Stimulated activated CD4-positive, alpha-beta T cell treated with anti-CD3 and anti-CD28 coated beads, Interleukin-4, amount 100 ng/mL, for 24 hours (primary cell): ENCODE measurements around the gene NUDT1.

Source experiments
- DNase-seq: peaks from one replicate; pipeline ENCODE4 v3.0.0-alpha.2; 2020

The NUDT1 gene

DNA sequence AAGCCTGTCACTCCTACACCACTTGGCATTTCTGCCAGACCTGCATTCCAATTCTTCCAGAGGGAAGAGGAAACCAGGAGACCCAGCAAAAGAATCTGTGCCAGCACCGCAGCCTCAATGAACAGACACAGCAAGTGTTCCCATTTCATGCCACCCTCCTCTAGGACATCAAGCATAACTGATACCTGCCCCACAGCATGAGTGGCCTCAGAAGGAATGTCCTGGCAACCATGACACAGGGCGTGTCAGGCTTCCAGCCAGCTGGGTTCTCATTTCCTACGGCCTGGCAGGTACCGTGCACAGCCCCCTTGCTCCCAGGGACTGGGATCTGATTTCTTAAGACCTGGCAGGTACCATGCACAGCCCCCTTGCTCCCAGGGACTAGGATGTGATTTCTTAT, 17.1 kb upstream of the NUDT1 start:
- no peak for DNase-seq

DNA sequence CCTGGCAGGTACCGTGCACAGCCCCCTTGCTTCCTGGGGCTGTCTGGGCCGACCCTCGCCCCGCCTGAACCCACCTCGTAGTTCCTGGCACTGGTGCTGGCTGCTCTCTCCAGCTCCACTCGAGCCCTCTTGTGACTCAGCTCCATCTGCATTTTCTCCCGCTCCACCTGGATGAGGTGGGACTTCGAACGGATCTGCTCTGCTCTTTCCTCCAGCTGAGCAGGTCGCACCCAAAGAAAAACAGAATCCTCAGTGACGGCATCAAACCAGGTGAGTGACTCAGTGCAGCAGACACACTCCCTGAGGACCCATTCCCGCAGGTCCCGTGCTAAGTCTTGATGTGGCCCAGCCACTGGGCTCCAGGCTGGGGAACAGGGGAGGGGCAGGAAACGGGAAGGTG, 16.7 kb upstream of the NUDT1 start:
- DNase-seq: no peak

DNA sequence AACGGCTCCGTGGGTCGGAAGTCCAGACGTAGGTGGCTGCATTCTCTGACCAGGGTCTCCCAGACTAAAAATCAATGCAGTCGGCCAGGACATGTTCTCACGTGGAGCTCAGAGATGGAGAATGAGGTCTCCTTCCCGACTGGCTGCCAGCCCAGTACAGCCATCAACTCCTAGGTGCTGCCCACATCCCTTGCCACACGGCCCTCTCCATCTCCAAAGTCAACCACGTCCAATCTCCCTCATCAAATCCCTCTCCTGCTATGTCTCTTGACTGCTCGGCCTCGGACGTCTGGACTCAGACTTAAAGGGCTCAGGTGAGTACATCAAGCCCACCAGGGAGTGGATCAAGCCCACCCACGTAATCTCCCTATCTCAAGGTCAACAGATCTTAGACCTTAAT, 16.2 kb upstream of the NUDT1 start:
- DNase-seq: no peak

DNA sequence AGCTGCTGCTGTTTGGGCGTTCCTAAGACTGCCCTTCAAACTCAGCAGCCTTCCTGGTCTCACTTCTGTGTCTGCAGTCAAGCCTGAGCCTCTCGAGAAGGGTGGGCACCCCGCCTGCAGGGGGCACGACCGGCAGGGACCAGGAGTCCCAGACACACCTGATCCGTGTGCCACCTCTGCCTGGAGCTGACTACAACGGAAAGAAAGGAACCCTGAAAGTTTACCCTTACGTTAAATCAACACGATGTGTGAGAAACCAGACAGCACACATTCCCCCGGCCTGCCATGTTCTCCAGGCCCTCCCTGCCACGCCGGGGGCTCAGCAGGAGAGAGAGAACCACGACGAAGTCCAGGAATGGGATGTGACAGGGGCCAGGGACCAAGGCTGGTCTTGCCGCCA, 14.3 kb upstream of the NUDT1 start:
- no peak for DNase-seq

DNA sequence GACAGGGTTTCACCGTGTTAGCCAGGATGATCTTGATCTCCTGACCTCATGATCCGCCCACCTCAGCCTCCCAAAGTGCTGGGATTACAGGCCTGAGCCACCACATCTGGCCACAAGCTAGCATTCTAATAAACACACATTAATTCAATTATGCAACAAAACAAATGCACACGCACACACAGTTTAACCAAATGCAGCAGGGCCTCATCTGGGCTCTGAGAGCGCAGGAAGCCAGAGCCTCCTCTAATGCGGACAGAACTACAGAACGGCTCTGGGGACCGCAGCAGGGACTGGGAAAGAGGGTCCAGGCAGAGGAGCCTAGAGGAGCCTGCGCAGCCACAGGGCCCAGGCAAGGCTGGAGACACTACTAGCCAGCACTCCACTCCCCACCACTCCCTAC, 13.1 kb upstream of the NUDT1 start:
- no peak for DNase-seq

DNA sequence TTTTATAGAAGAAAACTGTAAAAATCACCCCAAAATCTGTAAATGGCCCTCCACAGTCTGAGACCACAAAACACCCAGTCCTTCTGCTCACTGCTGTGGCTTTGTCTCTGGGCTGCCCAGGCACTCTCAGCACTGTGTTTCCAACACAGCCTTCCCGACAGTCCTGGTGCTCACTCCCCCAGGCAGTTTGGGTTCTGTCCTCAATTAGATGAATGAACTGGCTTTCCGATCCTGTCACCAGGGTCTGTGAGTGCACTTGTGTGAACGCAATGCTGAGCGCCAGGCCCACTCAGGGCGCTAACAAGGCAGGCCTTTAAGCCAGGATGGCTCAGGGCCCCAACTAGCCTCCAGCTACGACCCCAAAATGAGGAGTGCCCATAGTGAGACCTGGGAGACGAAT, 12.6 kb upstream of the NUDT1 start:
- DNase-seq: no peak

DNA sequence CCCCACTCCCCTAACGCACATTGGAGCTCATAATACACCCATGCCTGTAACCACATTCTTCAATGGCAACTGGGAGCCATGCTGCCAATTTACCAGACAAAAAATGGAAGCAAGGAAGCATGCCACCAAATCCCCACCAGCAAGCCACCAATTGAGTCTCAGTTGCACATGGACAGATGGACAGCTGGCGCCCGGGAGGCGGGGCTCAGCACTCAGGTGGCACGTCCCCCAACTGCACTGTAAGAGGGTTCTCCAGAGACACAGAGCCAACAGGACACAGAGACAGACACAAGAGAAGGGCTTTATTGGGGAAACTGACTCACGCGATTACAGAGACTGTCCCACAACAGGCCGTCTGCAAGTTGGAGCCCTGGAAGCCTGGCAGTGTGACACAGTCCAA, 11.8 kb upstream of the NUDT1 start:
- DNase-seq: no peak

DNA sequence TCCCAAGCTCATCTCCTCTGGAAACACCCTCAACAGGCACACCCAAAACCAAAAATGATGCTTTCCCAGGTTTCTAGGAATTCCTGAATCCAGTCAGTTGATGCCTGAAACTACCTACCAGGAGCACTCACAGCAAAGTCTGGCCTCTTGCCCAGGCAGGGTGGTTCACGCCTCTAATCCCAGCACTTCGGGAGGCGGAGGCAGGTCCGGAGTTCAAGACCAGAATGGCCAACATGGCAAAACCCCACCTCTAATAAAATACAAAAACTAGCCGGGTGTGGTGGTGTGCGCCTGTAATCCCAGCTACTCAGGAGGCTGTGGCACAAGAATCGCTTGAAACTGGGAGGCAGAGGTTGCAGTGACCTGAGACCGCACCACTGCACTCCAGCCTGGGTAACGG, 11.1 kb upstream of the NUDT1 start:
- no peak for DNase-seq

DNA sequence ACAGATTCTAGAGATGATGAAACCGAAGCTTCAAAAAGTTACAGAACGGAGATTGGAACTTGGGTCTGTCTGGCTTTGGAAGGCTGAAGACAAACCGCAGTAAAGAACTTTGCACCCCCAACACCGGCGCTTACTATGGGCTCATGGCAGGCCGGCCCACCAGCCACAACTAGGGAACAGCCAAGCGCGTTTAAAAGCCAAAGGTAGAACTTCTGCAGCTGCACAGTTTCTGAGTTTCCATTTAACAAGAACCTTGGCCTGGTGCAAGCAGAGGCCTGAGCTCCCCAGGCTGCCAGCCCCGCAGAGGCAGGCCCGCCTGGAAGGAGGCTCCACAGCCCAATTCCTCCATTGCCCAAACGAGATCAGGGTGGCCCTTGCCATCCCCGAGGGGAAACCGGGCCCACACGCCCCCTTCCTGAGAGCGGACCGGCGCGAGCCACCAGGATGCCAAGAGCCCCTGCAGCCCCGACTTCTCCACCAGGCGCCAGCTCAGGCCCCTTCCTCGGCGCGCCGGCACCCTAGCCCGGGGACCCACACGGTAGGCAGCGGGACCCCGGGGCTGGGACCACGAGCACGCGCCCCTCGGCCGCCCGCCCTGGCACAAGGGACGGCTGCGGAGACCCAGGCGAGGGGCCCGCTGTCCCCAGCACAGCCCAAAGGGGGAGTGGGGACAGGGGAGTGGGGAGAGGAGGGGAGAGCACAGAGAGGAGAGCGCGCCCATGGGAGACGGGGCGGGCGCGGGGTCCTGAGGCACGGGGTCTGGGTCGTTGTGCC, 9.8 kb upstream of the NUDT1 start:
- DNase-seq: peak; percentile 15

DNA sequence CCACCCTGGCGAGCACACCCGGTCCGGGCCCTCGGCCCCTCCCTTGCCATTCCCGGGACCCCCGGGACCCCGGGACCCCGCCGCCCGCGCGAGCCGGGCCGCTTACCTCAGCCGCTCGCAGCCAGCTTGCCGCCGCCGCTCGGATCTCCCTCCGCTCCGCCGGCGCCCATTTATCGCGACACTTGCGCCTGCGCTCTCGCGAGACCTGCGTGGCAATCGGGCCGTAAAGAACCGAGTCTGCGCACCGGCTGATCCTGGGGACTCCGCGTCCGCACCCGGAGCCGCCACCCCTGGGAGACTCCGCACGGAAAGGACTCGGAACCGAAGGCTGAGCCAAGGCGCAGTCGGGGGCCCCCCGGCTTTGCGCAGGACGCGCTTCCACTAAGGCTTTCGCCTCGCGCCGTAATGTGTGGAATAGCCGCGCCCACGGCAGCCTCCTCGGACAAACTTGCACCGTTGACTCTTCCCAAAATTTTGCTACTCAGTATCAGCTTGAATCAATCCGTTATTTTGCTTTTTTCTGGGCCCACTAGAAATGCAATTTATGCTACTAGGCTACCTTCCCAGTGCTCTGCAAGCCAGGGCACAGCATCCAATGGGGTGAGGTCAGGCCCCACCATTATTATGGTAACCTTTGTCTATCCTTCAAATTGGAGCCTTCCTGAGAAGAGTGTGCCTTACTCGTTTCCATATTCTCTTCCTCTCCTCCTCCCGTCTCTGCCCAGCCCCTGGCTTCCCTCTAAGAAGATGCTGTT, 9.1 kb upstream of the NUDT1 start, which contains the start of gene MAD1L1:
Gene MAD1L1, minus strand, starts transcription at position 180 of the 755 bp plus-strand sequence. CDS start 2,812 bp downstream, outside the sequence.
- DNase-seq: peak; percentile 88

DNA sequence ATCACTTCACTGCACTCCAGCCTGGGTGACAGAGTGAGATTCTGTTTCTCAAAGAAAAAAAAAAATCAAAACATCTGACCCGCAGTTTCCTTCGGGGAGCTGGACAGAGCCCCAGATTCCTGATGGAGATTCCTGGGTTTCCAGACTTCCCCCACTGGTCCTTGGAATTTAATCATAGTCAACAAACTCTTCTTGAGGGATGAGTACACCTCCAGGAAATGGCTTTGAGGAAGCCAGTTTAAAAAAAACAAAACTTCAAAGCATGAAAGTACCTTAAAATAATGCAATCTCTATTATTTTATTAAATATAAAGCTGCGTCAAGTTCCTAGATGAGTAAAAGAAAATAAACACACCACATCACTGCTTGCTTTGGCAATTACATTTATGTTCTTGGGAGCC, 8.1 kb upstream of the NUDT1 start:
- no peak for DNase-seq

DNA sequence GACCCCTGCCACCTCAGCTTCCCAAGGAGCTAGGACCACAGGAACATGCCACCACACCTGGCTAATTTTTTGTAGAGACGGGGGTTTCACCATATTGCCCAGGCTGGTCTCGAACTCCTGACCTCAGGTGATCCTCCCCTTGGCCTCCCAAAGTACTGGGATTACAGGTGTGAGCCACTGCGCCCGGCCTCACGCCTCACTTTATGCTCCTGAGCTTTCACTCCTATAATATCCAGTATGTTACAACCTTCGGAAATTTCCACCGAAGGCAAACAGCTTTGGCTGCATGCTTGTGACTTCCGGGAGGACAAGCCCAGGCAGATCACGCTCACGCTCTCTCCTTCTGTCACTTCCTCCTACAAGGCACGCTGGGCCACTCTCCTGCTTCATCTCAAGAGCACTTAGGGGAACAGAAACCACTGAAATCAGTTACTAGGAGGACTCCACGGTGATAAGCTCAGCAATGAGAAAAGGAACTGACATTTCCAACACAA, 4.9 kb upstream of the NUDT1 start:
- no peak for DNase-seq

DNA sequence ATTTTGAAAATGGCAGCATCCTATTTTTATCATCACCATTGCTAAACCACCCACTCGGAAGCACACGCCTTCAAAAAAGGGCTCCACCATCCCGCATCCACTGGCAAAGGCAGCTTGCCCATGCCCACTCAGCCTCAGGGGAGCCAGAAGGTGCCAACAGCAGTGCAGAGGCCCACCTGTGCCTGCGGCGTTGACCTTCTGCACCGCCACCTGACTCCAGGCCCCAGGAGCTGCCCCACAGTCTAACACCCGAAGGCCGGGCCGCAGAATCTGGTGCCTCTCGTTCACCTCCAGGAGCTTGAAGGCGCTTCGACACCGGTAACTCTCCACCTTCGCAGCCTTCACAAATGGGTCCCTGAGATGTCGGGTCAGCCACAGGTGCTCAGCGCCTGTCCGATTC, 2.8 kb upstream of the NUDT1 start:
- DNase-seq: no peak

DNA sequence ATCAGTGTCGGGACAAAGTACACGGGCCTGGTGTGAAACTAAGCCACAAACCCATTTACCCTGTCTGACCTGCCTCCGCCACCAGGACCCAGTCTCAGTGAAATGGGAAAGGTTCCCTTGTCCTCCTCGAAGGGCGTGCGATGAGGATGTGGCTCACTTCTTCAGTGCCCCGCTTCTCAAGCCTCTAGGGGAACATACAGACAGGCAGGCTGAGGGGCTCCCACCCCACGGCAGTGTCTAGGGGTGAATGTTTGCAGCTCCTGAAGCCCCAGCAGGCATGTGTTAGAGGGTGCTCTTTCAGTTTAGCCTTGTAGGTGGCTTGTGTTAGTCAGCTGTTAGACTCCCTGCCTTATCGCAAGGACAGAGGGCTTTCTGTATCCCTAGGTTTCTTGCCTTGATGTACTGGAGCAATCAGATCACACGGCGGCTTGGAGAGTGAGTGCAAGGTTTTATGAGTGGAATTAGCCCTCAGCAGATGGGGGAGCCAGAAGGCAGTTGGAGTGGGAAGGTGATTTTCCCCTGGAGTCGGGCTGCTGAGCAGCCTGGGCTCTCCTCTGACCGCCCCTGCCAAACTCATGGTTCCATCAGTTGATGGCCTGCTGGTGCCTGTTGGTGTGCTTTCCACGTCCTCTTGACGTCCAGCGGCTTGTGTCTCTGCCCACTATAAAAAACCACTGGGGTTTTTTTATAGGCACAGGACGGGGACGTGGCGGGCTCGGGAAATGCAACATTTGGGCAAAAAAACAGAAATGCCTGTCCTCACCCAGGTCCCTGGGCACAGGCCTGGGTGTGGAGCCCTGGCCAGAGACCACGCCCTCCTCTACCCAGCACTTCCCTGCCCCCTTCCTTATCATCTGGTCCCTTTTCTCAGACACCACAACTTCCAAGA, 759 bp downstream of the NUDT1 start:
- peak; percentile 9 for DNase-seq

DNA sequence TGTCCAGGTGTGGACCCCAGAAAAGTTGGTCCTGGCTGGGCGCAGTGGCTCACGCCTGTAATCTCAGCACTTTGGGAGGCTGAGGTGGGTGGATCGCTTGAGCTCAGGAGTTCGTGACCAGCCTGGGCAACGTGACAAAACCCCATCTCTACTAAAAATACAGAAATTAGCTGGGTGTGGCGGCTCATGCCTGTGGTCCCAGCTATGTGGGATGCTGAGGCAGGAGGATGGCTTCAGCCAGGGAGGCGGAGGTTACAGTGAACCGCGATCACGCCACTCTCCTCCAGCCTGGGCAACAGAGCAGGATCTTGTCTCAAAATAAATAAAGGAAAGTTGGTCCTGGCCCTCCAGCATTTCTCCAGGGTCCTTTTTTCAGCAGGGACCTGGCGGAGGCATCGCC, 1.4 kb downstream of the NUDT1 start:
- DNase-seq: no peak

DNA sequence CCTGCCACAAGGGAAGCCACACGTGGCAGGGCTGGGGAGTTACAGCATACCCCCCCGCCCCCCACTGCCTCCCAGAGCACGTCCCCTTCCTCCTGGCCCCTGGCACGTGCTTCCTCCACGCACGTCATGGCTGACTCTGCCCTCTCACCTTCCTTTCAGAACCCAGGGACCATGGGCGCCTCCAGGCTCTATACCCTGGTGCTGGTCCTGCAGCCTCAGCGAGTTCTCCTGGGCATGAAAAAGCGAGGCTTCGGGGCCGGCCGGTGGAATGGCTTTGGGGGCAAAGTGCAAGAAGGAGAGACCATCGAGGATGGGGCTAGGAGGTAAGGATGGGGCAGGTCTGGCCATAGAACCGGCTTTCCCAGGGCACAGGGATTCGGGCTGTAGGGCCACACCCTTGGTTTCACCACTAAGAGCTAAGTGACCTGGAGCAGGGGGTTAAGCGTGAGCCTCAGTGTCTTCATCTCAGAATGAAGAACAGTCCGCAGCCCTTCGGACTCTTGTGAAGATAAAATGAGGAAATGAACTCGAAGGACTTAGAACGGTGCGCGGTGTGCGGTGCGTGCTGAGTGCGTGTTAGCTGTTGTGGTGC, 2.5 kb downstream of the NUDT1 start:
- DNase-seq: no peak

DNA sequence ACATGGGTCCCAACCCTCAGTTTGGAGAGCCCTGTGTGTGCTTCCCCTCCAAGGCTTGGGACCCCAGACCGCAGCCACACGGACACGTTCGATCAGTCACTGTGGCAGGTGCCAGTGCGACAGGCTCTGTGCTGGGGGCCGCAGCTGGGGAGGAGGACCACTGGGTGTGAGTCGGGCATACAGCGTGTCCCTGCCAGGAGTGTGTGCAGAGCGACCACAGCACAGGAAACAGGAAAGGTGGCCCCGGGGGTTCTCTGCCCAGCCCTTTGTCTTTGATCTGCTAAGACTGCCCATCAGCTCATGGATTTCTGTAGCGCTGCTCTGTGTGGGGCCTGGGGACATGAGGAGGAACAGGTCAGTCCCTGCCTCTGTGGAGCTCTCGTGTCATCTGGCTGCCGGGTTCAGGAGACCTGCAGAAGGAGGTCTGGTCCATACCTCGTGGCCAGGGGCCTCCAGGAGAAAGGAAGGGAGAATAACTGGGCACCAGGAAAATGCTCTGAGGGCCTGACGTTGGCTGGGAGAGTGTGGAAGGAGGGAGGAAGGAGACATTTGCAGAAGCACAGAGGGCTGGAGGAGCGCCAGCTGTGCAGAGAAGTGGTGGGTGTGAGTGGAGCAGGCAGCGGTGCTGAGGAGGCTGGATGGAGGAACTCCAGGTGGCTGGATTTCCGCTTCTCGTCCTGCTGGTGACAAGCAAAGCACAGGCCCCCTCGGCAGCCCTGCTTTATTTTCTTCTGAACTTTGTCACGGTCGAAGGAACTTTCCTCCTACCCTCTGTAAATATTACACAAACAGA, 4.1 kb downstream of the NUDT1 start:
- DNase-seq: no peak

DNA sequence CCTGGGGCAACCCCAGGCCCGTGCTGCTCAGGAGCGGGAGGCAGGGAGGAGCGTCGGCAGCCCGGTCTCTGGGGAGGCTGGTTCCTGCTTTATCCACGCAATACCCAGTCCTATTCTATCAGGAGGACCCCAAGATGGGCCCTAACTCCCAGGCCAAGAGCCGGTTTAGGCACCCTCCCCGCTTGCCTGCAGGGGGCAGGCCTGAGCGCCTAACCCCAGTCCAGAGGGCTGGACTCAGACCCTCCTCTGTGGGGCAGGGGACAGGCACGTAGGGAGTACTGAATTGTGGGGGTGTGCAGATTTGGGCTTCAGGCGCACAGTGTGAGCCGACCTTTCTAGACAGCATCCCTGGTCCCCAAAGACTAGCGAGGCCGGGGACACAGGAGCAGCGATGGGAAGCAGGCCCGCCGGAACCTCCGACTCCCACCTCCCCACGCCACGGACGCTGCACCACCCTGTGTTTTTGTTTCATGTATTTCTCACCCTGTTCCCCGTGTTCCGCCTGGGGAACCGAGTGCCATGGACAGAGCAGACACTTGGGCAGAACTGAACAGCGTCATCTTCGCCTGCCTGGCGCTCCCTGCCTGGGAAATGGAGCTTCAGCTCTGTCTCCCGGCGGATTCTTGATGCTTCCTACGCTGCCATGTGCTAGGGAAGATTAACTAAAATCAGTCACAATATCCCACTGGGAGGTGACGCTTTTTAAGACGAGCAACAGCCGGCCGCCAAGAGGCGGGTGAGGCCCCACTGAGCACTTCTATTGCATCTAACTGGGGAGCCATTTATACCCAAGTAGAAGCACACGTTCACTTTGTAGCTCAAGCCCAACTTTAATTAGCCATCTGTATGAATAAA, 5.3 kb downstream of the NUDT1 start:
- DNase-seq: peak; percentile 27

DNA sequence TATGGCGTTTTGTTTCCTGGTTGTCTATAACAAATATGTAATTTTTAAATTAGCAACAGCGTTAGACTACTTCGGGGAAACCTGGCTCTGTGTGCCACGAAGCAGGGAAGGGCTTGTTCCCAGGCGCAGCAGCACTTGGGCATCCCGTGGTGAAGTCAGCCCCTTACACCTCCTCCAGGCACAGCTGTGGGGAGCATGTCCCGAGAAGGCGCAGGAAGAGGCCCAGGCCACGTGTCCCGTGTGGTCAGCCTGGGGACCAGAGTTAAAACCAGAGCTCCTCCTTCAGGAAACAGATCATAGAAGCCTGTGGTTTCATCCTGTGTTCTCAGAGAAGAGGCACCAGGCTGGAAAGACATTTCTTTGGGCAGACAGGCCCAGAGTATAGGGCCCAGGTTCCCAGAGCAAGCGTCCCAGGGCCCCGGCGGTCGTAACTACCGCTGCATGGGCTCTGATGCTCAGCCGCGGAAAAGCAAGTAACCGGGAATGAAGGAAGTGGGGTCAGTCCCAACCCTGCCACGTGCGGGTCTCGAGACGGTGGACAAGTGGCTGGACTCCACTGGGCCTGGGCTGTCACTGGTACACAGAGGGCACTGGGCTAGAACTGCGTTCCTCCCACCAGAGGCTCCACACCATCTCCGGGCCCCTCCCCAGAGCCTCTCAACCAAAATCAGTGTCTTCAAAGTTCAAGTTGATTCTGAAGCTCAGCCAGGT, 7.1 kb downstream of the NUDT1 start:
- DNase-seq: peak; percentile 13

DNA sequence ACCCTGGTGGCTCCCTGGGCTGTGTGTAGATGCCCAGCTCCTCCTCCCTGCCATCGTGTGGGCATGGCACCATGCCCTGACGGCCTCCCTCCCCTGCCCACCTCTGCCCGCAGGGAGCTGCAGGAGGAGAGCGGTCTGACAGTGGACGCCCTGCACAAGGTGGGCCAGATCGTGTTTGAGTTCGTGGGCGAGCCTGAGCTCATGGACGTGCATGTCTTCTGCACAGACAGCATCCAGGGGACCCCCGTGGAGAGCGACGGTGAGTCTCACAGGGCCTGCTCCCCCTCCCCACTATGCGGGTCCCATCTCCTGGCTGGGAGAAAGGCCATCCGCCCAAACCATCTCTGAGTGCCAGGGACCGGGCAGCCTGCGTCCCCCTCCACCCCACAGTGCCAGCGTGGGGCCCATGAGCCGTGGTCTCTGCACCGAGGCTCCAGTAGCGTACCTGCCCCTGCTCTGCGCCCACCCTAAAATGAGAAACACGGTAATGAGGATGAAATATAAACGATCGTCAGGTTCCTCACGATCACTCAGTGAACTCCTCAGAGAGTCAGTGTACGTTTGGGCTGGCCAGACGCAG, 7.8 kb downstream of the NUDT1 start:
- DNase-seq: no peak
